ENCODE data around the gene AGAP3.

- no peak for TF ChIP-seq POLR2A (IDR thresholded peaks at IDR 0.05; ENCODE audit: low read length)
- no peak for TF ChIP-seq GATA1 (IDR thresholded peaks at IDR 0.05; ENCODE audit: low read depth, low read length)
Measured at GRCh38 chr7:151069841-151070573, 16.3 kb upstream of the AGAP3 start.

All from erythroblast (primary cell).